ENCODE data around the gene IRAK1.

The IRAK1 gene

DNA sequence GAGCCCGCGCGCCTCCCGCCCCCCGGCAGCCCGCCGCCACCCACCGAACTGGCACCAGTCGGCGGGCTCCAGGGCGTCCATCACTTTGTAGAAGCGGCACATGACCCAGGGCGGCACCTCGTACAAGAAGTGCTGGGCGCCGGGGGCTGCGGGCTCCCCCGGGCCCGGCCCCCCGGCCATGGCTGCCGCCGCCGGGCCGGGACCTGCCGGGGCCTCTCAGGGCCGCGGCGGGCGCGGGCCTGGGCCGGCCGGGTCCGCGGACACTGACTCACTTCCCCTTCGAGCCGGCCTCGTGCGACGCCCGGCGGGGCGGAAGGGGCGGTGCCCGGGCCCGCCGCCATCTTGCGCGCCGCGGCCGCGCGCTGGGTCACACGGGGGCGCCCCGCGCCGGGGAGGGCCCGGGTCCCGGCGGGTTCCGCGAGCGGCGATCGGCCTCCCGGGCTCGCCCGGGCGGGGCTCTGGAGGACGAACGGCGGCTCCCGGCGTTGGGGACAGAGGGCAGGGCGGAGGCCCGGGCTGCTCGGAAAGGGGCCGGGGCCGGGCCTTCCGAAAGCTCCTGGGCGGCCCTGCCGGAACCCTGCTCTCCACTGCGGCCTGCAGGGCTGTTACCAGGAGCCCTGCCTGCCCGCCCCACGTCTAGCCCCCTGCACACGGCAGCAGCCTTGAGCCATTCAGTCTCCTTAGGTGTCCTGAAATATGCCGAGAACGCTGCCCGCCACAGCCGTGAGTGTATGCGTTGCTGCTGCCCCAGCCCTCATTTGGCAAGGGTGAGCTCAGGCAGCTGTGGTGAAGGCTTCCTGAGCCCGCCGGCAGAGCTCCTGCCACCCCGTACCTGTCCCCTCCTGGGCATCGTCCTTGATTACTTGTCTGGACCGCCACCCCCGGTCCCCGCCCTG, at the start of gene IRAK1:
TSS of gene IRAK1 (minus strand) at position 270 of the 896 bp plus-strand sequence. CDS start at position 180, 90 bp downstream.
- DNase-seq, result peak; percentile 29

DNA sequence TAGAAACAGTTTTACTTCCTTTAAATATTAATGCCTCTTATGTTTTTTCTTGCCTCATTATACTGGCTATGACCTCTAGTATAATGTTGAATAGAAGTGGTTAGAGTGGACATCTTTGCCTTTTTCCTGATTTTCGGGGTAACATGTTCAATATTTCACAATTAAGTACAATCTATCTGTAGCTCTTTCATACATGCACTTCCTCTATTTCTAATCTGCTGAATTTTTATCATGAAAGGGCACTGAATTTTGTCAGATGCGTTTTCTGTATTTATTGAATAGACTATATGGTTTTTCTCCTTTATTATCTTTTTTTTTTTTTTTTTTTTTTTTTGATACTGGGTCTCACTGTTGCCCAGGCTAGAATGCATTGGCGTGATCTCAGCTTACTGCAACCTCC, 48.9 kb upstream of the IRAK1 start:
- DNase-seq, result no peak

DNA sequence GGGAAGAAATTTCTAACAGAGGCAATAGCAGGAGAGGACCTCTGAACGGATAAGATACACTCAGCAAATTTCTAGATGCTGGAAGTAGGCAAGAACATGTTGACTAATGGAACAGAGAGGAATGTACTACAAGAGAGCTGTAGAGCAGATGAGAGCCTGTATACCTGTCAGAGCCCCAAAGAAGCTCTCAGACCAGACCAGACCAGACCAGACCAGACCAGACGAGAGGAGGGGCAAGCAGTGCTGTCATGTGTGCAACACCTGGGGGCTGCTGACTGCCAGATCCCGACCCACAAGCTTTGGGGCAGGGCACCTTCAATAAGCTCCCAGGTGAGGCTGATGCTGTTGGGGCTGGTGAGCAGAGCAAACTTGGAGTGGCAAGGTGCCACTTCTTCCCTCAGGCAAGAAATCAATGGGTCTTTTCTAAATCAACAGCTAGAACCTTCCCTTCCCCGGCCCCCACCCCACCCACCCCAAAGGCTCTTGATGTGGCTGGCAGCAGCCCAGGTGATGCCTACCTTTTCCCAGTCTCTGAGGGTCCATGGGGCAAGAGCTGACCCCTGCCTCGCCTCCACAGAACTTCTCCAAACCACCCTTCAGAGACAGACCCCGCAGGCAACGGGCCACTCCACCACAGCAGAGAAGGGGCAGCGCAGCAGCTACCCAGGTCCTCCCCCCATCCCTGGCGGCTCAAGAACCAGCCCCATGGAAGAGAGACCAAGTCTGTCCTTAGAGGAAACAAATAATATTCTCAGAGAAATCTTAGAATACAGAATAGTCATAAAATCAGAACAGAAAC, 45.1 kb upstream of the IRAK1 start:
- no peak for DNase-seq

DNA sequence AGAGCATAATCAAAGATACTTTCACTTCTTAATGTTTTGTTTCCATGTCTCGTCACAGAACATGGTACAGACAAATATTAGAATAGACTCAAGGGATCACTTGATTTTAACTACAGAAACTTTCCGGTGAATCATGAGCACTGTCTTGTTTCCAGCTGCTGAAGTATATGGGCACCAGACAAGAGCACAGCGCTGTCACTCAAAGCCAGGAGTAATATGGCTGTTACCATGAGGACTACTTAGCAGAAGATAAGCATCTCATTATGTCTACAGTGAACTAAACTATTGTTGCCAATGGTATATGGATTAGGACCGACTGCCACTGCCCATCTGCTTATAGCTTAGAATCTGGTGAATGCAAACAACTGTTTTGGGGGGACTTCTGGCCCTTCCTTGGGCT, 43.5 kb upstream of the IRAK1 start:
- no peak for DNase-seq

DNA sequence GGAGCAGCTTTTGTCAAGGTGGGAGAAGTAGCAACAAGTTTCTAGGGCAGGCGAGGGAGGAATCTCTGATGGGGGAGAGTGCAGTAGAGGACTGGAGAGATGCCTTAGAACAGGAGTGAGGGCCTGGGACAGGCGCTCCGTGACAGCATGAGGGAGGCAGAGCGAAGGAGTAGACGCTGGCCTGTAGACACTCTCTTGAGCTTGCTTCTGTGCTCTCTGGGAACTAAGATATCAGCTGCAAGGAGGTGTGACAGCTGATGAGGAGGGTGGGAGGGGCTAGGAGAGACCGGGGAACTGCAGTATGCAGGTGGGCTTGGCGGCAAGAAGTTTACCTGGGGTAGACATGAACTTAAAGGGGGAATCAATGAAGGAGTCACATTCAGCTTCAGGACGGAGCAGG, 42.1 kb upstream of the IRAK1 start:
- no peak for DNase-seq

DNA sequence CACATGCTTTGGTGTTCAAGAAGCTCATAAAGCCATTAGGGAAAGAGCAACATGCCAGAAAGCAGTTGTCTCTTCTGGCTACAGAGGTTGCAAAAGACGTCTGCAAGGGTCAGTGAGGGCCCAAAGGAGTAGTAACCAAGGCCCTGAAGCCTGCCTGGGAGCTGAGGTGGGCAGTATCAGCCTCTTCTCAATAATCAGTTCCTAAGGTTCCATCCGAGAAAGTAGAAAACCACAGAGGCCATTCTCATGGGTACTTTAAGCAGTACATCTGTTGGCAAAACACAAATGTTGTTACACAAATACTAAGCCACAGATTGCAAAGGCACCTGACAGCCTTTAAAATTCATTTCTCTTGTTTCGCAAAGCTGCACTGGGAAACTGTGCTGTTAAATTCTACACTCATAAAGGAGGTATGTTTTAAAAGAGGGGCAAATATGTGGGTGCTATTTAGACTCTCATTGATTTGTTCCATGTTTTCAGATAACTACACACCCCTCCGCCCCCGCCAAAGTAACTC, 40.1 kb upstream of the IRAK1 start:
- no peak for DNase-seq

DNA sequence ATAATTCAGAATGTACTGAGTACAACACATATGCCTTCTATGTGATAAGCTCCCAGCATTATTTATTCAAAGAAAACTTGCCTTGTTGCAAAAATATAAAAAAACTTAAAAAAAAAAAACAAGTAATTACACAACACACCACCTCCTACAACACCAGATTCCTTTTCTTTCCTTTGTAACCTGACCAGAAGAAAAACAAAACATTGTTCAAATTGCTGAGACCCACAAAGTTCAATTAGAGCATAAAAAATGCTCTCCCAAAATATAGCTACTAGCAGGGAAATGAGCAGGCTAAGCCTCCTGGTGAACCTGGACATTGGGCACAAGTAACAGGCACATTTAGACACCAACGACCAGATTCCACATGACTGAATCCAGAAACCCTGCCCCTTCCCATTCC, 39.5 kb upstream of the IRAK1 start:
- DNase-seq, result no peak

DNA sequence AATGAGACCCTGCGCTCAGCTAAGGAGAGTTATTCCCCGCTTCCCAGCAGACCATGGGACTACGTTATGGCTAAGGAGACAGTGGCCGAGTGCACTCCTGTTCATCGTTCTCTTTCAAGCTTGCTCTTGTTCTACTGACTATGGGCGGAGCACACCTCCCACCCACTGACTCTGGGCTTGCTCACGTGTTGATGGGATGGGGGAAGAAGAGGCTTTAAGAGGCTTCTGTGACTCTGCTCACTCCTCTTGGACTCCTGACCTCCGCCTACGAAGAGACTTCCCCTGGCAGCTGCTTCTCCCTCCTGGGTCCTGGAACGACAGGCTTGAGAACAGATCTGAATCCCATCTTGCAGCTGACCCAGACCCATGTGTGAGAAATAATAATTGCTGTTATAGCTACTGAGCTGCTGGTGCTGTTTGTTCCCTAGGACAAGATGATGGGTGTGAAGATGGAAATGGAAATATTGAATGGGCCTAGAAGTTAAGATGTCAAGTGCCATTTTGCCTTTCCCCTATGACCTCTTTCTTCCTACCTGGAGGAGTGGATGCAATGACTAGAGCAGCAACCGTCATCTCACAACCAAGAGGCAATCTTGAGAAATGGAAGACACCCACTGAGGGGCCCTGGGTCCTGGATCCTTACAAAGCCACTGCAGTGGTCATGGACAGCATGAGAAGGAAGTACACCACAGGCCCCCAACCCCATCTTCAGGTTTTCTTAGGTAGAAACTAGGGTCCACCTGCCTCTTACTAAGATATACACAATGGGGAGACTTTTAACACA, 38.7 kb upstream of the IRAK1 start:
- no peak for DNase-seq

DNA sequence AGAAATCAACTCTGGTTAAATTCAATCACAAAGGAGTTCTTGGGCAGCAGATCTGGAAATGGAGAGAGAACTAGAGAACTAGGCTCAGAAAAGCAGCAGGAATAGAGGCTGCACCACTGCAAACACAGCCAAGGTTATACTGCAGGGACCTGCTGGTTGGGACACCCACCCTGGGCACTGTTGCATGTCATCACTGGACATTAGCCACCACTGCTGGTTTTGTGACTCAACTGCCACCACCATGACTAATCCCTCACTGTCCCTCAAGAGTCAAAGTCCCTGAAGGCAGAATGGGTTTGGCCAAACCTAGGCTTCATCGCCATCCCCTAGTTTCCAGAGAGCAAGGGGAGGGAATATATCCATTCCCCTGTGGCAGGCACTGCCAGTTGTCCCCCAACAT, 38.1 kb upstream of the IRAK1 start:
- no peak for DNase-seq

DNA sequence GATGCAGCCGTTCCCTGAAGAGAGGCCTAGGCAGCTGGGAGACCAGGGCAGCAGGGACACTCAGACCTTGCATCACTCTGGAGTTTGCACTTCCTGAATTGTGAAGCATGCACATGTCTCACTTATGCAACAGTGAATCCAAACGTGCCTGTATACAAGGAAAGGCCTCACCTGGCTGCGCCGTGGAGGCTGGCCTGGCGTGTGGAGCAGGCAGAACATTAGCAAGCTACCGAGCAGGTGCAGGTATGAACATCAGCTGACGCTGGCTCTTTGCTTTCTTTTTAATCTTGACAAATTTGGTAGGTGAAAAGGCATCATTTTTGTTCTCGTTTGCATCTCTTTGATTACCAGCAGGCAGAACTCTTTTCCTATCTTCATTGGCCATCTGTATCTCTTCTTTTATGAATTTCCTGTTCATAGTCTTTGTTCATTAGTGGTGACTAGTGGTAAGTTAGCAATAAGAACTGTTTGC, 37.1 kb upstream of the IRAK1 start:
- DNase-seq, result no peak

DNA sequence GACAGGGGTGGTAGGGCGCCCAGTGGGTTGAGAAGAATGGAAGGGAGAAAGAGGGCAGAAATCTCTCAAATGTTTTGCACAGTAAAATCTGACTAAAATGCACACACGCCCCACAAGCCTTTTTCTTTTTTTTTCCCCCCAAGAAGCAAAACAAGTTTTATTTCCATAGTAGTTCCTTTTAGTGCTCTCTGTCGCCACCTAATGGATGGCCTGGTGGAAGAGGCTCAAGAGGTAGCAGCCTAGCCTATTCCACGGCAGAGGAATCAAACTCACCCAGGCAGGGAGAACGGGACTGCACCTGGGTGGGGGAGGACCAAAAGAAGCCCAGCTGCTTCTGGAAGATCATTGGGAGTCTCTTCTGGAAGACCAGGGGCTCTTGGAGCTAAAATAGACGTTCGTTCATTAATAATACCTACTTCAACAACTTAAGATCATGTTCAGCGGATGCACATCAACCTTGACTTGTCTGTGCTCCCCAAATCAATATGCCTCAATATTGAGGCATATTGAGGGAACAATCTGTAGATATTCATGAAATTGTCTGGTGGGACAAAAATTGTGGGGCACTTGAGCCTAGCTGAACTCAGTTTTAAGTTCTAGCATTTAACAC, 31.6 kb upstream of the IRAK1 start:
- peak; percentile 17 for DNase-seq

DNA sequence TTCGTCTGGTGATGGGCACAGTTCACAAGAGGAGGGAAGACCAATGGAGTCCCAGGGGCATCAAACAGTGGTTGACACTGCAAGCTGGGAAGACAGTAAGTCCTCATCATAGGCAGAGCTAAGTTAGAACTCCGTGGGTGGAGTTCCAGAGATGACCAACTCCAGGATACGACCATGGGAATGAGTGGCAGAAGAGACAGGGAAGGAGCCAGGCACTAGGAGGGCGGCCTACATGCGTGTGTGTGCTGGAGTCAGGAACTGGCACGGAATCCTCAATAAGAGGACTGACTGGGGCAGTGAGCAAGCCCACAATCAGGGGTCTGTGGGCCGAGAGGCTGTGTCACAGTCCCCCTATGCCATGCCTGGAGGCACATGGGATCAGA, 30.4 kb upstream of the IRAK1 start:
- DNase-seq, result no peak

DNA sequence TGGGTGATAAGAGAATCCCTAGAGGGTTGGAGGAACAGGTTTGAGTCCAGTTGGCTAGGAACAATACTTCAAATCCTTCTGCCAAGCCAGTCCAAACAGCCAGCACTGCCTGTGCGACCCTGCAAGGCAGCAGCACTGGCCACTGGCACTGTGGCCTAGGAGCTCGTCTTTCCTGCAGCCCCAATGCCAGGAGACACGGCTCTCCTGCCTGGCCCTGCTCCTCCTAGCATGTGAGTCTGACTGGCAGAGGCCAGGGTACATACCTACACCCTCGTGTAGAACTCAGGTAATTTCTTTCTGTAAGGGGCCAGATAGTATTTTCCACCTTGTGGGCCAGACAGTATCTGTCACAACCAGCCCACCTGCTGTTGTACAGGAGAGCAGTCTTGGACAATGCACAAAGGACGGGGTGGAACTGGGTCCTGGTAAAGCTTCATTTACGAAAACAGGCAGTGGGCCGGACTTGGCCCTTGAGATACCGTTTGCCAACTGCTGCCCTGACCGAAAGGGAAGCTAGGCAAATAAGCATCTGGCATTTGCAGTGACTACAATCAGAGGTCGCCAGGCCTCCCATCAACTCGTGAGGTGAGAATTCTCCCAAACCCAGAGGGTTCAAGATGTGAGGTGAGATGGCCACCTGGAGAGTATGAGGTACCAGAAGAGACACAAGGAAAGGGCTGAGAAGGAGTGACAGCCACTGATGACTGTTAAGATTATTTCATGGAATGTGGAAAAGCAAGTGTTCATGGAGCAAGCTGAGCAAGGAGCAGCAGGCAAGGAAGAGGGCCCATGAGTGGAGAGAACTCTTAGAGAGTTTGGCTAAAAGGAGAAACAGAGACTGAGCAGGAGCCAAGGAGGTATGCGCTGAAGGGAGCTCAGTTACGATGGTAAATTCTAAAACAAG, 29.8 kb upstream of the IRAK1 start:
- no peak for DNase-seq

DNA sequence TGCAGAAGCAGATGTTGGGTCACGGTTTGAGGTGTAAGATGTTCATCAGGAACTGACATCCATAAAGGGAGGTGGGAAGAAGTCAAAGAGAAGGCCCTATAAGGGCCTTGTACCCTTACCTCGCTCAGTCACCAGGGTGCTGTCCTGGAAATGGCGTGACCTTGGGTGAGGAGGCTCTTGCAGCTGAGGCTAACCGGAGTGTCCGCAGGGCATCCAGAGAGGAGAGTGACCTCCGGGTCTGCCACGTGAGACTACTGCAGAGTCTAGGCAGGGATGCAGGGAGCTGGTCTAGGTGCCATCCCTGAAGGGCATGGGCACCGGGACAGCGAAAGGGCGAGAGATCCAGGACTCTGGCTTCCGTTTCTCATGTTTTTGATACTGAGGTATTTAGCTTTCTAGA, 28.7 kb upstream of the IRAK1 start:
- DNase-seq, result no peak

DNA sequence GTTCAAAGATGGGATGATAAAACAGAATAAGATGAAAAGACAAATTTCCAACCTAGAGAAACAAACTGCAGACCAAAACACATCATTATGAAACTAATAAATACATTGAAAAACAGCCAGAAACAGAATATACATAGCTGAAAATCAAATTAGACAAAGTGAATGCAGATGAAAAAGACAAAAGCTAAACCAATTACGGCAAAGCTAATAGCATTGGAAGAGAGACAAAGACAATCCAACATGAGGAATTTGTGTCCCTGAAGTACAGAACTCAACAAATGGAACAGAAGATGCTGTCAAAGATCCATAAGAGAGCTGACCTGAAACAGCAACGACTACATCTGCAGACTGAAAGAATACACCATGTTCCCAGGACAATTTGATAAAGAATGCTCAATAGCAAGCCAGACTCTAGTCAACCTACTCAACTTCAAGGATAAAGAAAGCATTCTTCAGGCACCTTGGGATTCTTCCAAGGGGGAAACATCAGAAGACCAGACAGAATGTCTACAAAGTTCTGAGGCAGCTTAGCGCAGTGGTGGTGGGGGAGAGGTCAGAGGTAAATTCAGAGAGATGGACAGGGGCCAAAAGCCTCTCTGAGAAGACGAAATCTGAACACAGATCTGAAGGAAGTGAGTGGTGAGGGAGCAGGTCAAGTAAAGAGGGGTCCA, 27.4 kb upstream of the IRAK1 start:
- DNase-seq, result no peak

DNA sequence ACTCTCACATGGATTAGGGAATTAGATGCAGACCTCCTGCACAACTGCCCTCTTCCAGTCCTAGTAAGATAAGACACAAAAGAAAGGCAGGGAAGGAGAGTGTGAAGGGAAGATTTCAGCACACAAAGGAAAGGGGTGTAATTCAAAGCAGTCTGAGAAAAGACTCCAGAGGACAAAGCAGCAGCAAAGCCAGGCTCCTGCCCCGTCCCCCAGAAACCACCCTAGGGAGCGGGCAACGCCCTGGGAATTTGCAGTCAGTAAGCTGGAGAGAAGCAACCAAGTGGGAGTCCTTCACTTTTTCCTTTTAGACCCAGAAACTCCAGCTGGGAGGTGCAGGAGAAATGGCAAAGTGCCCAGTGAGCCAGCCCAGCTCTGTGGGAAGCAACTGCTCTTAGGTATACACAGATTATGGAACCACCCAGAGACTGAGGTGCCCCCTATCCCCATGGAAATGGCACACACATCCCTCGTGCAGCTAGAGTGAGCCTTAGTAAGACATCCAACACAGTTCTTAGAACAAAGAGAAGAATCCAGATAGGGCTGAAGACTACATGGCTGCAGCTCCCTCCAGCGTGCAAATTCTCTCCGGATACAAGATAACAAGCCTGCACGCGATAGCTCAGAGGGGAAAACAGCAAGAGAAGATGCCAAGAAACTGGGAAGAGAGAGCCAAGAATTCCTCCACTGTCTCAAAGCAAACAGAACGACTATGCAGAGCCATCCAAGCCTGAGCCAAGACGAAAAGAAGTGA, 26.5 kb upstream of the IRAK1 start:
- DNase-seq, result no peak

DNA sequence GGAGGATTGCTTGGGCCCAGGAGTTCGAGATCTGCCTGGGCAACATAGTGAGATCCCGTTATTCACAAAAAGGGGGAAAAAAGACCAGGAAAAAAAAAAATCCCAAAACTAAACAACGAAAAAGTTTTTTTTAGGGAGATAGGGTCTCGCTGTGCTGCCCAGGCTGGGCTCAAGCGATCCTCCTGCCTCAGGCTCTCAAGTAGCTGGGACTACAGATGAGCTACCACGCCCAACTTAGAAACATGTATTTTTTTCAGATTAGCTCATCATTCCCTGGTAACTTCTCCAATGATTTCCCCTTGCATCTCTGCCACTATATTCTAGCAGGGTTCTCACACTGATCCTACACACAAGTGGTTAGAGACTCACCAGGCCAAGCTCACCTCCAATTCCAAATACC, 24.4 kb upstream of the IRAK1 start:
- no peak for DNase-seq

DNA sequence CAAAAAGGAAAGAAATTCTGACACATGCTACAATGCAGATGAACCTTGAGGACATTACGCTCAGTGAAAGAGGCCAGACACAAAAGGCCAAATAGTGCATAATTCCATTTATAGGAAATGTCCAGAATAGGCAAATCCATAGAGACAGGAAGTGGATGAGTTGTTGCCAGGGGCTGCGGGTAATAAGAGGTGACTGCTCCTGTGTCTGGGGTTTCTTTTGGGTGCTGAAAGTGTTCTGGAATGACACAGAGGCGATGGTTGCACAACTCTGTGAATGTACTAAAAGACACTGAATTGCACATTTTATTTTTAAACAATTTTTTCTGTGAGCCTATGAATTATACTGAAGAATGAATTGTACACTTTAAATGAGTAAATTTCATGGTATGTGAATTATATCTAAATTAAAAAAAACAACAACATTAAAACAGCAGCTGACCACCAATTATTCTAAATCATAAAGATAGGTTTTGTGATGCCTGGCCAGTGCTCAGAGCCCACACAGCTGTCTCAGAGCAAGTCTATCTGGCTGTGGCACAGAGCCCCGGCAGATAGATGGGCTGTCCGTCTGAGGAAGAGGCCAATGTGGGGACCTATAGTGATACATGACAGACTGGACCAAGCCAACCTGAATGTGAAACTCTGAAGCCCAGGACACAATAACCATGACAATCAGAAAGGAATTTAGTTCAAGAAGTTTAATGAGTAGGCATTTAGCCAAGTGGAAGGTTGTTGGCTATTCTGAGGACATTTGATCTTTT, 23.5 kb upstream of the IRAK1 start:
- DNase-seq, result no peak

DNA sequence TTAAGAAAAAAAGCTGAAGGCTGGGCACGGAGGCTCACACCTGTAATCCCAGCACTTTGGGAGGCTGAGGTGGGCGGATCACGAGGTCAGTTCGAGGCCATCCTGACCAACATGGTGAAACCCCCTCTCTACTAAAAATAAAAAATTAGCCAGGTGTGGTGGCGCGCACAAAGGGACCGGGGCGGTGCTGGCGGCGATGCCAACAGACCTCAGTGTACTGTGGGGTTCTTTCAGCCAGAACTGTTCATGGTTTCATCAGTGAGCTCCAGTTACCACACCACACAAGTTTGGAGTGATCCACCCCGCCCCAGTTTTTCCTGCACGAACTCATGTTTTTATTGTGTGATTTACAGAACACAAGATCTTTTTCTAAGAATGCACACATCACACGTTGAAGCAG, 21.2 kb upstream of the IRAK1 start:
- no peak for DNase-seq
